Kidney glomerular epithelial cell (primary cell): ENCODE data around the gene XRN1.
"Not testable (repeated sequence)": the region's sequence is repeated elsewhere in the genome, so short reads cannot be mapped to it uniquely, and the experiment has no call there.

Experiments
- DNase-seq: peaks from one replicate; lab custom pipeline; 2025; lab: John Stamatoyannopoulos, UW

XRN1 gene

DNA sequence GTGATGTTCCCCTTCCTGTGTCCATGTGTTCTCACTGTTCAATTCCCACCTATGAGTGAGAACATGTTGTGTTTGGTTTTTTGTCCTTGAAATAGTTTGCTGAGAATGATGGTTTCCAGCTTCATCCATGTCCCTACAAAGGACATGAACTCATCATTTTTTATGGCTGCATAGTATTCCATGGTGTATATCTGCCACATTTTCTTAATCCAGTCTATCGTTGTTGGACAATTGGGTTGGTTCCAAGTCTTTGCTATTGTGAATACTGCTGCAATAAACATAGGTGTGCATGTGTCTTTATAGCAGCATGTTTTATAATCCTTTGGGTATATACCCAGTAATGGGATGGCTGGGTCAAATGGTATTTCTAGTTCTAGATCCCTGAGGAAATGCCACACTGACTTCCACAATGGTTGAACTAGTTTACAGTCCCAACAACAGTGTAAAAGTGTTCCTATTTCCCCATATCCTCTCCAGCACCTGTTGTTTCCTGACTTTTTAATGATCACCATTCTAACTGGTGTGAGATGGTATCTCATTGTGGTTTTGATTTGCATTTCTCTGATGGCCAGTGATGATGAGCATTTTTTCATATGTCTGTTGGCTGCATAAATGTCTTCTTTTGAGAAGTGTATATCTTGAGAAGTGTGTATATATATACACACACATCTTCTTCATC is 123.4 kb downstream of the XRN1 start:
- DNase-seq: not testable (repeated sequence)

DNA sequence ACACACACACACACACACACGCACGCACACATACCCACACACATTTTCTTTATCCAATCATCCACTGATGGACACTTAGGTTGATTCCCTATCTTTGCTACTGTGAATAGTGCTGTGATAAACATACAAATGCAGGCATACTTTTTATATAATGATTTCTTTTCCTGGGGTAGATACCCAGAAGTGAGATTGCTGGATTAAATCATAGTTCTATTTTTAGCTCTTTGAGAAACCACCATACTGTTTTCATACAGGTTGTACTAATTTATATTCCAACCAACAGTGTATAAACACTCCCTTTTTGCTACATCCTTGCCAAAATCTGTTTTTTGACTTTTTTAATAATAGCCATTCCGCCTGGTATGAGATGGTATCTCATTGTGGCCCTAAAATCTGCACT is 127.9 kb downstream of the XRN1 start:
- DNase-seq: no peak

DNA sequence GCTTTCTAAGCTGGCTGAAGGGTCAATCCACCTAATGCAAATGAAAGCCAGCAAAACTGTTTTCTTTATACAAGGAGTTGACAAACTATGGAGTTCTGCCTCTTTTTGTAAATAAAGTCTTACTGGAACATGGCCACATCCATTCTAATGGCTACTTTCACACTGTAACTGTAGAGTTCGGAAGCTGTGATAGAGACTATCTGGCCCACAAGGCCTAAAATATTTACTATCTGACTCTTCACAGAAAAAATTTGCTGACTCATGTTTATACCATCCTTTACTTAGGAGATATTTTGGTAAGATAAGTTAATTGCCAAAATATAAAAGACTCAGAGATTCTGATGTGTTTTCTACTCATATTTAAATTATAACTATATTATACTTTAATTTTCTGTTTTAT is 128.7 kb downstream of the XRN1 start:
- peak; percentile 28 for DNase-seq

DNA sequence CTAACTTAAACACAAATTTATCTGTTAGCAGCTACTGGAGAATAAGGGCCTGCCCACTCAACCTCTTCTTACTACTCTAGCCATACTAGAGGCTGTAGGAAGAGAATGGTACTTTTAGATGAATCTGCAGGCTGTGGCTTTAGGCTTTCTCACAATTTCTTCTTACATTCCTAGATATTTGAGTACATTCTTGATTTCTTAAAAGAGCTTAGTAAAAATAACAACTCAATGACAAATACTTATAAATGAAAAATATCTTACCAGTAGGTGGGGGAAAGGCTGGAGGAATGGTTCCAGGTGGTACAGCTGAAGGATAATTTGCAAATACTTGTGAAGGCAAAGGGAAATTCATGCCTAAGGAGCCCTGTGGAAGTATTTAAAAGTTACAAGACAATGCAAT is 129.5 kb downstream of the XRN1 start:
- no peak for DNase-seq

DNA sequence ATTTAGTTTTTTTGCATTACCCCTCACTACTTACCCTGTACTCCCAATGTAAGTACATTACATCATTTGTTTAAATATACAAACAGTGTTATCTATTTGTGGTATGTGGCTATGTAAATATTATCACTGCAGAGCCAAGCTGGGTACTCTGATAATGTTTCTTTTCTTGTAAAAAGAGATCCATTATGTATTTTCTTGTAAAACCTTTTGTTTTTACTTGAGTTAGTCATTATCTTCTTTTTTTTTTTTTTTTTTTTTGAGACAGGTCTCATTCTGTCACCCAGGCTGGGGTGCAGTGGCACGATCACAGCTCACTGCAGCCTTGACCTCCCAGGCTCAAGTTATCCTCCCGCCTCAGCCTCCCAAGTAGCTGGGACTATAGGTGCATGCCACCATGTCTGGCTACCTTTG is 131.9 kb downstream of the XRN1 start:
- DNase-seq: not testable (repeated sequence)

DNA sequence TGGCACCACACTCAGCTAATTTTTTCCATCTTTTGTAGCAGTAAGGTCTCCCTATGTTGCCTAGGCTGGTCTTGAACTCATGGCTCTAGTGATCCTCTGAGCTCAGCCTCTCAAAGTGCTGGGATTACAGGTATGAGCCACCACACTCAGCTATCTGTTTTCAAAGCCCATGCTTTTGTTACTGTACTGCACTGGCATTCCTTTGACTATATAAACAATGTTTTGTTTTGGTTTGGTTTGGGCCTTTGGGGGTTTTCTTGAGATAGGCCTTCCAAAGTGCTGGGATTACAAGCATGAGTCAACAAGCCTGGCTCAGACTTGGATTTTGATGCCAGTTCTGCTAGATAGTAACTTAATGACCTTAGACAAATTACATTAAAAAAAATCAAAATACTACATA is 132.8 kb downstream of the XRN1 start:
- peak; percentile 32 for DNase-seq

DNA sequence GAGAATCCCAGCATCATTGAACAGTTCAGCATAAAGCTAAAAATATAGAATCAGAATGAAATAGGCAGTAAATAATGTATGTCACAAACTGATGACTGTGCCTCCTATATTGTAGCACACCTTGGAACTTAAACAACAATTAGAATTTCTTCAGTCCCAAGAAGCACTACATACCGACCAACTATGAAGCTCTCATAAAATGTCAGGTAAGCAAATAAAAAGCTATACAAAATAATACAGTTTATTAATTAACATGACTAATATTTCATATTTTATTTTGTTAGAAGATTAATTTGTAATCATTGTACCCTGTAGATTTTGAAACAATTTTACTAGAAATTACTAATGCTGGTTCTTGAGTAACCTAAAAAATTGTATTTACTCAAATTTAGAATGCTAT is 137.4 kb downstream of the XRN1 start:
- DNase-seq: no peak

DNA sequence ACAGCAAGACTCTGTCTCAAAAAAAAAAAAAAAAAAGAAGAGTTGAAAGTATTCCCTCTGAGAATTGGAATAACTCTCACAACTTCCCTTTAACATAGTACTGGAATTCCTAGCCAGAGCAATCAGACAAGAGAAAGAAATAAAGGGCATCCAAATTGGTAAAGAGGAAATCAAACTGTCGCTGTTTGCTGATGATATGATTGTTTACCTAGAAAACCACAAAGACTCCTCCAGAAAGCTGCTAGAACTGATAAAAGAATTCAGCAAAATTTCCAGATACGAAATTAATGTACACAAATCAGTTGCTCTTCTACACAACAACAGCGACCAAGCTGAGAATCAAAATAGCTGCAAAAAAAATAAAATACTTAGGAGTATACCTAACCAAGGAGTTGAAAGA is 145.0 kb downstream of the XRN1 start:
- not testable (repeated sequence) for DNase-seq

DNA sequence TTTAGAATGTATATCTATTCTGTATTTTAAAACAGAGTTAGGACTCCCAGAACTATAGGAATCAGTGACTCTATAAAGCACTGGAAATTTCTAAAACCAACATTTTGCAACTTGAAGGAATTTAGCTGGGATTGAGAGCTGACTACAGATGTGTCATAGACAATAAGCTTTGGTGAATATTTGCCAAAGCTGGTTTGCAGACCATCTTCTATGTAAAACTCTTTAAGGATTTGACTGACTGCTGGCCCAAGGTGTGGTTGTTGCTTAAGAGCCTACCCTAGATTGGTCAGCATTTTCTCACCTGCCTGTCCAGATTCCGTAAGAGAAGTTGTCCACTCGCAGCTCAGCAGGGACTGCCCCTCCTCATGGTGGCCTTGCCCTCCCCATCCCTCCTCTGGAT is 149.2 kb downstream of the XRN1 start:
- no peak for DNase-seq

DNA sequence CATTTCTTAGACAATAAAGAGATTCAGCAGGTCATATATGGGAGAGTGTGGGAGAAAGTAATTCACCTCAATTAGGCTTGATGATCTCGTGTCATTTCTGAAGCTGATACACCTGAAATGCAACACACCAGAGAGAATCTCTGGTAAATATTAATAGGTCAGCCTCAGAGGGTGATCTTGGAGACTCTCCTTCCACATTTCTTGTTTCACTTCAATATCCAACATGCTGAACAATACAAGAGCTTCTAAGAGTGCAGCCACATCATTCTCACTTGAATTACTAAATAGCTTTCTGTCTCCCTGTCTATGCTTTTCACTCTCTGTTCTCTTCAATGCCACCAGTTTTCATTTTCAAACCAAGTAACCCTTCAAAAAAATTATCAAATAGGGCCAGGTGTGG is 151.3 kb downstream of the XRN1 start:
- no peak for DNase-seq

DNA sequence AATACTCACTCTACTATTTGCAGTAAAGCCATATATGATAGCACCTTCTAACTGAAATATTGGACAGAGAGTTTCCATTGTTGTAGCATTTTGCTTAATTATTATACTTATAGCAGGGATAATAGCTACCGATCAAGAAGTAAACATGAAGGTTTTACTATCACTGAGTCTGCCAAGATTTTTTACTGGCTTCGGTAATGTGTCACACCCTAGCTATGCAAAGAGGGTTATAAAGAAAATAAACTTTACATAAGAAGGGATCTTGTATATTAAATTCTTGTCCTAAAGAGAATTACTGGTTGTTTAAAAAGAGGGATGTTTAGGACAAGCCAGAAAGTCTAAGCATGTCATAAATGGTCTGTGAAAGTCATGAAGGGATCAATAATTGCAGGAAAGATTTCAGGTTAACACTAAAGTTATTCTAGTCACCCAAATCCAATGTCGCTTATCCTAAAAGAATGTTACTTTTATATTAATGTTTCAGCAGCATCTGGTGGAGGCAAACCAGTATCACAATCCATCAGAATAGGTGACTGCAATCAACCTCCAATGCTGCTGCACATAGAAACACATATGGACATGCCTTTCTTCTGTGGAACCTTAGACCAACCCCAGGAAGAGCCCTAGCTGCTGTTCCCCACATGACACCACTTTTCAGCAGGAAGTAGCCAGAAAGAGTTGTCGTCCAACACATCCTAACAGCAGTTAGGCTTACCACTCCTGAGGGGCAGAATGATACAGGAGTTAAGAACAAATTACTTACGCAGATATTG is 159.8 kb downstream of the XRN1 start:
- no peak for DNase-seq

DNA sequence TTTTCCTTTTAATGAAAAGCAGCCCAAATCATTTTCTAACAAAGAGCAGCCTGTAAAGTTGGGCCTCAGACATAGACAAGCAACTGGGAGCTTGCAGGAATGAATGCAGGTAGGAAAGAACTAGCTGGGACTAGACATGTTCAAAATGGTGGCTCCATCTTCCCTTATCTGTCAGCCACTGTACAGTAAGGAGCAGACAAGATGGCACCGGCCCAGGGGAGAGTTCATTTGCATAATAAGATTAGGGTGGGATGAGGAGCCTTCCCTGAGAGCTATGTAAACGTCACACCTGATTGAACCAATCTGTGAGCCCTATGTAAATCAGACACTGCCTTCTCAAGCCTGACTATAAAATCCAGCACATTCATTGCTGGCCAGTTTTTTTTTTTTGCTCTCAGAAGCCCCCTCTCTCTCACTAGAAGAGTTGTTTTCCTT is 162.7 kb downstream of the XRN1 start:
- no peak for DNase-seq

DNA sequence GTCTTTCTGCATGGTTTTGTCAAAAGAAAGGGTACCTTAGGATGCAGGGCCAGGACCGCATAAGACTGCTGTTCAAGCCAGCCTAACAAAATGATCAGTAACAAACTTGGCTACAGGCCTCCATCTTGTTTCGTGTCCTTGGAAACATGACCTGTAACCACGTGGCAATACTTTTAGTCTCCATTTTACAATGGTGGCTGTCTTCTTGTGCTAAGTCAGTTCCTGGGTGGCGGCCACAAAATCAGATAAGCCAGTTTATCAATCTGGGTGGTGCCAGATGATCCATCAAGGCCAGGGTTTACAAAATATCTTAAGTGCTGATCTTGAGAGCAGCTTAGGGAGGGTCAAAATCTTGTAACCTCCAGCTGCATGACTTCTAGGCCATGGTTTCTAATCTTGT is 165.3 kb downstream of the XRN1 start:
- no peak for DNase-seq

DNA sequence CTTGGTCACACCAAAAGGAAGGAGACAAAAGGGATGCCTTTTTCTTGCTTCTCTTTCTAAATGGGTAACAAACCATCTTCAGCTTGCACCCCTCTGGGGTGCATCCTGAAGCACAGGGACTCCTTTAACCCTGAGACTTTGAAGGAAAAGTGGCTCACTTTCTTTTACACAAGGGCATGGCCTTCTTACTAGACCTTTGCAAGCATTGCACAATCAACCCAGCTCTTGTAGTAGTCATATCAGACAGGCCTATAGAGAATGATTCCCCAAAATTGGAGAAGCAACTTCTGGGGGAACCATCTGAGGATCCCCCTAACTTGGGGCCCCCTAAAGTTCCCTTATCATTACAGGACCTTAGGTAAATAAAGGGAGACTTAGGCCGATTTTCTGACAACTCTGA is 166.4 kb downstream of the XRN1 start:
- DNase-seq: no peak

DNA sequence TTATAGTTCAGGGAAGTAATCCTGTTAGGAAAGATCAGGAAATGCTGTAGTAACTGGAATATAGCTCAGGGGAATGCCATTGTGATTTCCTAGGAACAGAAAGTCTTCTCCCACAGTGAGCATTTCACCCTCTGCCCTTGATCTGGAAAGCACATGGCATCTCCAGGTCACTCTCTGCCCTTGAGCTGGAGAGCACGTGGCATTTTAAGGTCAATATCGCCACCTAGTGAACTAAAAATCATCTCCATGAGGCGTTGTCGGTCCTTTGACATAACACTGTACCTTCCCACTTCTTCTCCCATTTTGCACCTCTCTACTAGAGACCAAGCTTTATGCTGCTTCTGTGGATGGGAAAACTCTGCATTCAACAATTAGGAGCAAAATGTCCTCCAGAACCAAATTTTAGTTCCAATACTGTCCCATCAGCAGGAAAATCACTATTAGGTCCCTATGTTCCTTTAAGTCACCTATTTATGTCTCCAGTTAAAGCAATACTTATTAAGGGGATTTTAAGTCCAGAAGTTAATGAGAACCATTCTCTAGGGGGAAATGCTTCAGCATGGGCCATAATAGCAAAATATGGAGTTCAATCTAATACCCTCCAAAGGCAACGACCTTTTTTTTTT is 167.8 kb downstream of the XRN1 start:
- DNase-seq: peak; percentile 56

DNA sequence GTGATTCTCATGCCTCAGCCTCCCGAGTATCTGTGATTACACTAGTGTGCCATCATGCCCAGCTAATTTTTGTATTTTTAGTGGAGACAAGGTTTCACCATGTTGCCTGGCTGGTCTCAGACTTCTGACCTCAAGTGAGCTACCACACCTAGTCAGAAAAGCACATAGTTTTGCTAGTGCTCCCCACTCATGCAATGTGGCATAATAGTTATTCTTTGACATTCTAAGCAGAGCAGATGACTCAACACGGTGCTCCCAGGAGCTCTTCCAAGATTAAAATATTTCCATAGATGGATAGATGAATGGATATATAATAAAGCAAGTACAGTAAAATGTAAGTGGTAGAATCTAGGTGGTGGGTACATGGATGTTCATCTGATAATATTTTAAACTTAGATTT is 169.4 kb downstream of the XRN1 start:
- no peak for DNase-seq

DNA sequence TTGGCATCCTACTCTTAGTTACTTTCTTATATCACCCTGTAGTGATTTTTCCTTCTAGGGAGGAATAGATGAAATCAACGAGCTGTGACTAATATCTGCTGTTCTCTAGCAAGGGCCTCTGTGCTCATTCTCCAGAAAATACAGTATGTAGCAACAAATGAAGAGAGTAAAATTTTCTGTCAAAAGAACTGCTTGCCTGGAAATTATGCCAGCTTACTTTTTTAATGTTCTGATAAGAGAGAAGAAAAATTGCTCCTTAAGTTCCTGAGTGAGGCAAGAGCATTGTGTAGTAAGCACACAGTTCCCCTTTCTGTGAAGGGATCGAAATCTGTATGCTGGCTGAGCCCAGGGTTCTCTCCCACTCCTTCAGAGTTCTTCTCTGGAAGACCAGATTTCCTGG is 171.1 kb downstream of the XRN1 start:
- DNase-seq: peak; percentile 28

DNA sequence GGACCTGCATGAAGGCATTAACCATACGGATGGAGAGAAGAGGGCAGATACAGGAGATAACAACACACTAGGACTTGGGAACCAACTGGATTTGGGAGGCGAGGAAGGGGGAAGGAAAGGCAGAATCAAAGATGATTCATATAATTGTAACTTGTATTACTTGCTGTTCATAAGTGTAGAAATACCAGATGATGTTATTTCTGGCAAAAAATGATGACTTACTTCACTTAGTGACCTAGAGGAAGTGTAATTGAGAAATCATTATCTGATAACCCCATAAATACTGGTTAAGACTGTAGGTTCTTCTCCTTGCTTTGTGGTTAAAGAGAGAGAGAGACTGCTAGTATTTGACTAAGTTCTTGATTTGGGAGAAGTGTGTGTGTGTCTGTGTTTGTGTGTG is 172.0 kb downstream of the XRN1 start:
- peak; percentile 39 for DNase-seq

DNA sequence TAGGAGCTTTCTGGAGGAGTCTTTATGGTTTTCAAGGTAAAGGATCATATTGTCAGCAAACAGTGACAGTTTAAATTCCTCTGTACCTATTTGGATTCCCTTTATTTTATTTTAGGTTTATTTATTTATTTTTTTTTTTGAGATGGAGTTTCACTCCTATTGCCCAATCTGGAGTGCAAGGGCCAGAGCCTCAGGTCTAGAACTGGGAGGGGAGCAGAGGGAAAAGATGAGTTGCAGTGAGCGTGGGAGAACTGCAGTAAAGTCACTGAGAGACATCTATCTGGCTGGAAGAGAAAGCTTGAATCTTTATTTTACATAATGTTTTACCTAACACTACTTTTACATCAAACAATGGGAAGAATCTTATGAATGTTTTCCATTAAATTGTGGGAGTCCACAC is 172.9 kb downstream of the XRN1 start:
- no peak for DNase-seq

DNA sequence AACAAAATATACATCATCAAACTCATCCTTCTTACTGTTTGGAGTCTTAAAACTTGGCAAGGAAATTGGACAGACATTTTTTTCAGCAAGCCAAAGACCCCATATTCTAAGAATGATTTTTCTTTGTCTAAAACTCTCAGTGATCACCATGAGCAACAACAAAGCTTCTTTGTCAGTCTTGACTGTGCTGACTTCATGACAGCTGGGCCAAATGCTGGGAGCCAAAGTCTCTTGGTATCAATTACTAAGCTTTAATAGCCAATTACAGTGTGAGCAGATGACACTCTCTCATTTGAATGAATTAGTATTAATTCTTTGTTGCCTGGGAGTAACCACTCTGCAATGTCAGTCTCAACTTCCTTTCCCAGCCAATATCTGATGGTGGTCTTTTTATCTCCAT is 174.3 kb downstream of the XRN1 start:
- DNase-seq: no peak

DNA sequence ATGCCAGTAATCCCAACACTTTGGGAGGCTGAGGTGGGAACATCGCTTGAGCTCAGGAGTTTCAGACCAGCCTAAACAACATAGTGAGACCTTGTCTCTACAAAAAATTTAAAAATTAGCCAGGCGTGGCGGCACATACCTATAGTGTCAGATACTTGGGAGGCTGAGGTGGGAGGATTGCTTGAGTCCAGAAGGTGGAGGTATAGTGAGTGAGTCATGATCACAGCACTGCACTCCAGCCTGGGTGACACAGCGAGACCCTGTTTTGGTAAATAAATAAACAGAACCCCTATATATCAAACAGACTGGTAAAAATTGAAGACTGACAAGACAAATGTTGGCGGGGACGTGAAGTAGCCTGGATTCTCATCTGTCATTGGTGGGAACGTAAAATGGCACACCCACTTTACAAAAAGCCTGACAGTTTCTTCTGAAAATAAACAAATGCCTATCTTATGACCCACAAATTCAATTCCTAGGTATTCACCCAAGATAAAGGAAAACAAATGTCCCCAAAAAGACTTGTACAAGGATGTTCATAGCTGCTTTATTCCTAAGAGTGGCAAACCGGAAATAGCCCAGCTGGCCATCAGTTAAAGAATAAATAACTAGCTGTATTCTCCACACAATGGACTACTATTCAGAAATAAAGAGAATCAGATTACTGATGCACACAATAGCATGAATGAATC is 175.5 kb downstream of the XRN1 start:
- peak; percentile 16 for DNase-seq

DNA sequence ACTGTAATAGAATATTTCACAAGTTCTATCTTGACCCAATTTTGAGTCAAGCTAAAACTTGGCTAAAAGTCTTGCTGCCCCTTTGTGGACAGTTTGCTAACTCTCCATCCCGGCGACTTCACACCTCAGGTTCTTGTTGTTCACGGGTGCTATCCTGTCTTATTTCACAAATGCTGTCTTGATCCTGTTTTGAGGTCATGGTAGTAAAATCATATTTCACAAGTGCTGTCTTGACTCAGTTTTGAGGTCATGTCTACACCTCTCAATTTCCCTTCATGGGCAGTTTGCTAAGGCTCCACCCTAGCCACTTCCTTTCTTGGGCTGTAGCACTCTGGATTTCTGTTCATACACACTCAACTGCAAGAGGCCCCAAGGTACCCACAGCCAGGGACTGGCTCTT is 177.4 kb downstream of the XRN1 start:
- DNase-seq: no peak

DNA sequence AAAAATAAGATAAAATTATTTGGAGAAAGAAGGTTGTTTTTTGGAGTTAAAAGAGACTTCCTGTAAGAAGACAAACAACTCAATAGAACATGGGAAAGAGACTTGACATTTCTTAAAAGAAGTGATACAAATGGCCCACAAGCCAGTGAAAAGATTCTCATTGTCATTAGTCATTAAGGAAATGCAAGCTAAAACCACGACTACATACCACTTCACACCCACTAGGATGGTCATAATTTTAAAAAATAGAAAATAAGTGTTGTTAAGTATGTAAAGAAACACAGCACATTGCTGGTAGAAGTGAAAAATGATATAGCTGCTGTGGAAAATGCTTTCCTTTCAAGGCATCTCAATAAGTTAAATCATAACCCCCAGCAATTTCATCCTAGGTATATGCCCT is 178.1 kb downstream of the XRN1 start:
- DNase-seq: peak; percentile 5
